GM10266 (cell line): ENCODE results near the gene TMTC2.

Source experiments
- DNase-seq: peaks from one replicate; pipeline ENCODE4 v3.0.0; 2012; ENCODE audit errors: extremely low spot score
- TF ChIP-seq, protein P1 (sequence below): IDR thresholded peaks from 2 replicates; pipeline ENCODE4 v1.5.1; 2012; ENCODE audit warnings: mild to moderate bottlenecking, low read depth; ENCODE audit not compliant: control insufficient read depth, insufficient read depth; ENCODE audit errors: missing control alignments

The TMTC2 gene

DNA sequence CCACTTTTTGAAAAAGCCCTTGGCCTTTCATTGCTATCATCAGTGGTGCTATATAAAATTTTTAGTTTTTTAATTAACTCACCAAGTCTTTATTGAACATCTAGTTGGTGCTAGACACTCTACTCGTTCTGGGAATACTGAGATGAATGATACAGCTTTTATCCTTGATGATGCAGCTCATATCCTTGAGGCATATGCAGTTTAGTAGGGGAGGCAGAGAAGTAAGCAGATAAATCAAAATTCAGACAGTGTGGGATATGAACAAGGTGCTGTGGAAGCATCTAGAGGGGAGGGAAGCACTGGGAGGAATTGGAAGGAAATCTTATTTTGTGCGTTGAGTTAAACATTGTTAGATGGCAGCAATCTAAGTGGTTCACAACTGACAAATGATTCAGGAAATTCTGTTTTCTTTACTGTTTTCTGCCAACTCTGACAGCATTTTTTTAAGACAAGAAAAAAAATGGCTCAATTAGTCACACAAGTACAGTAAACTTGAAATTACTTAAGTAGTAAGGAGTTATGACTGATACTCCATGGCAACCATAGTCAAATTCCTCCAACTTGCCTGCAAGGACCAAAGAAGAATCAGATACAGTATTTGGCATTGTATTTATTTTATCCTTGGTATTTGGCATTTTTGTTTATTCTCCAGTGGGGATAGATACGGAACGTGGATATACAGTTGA, 119.2 kb downstream of the TMTC2 start:
- TF ChIP-seq, protein P1, sequence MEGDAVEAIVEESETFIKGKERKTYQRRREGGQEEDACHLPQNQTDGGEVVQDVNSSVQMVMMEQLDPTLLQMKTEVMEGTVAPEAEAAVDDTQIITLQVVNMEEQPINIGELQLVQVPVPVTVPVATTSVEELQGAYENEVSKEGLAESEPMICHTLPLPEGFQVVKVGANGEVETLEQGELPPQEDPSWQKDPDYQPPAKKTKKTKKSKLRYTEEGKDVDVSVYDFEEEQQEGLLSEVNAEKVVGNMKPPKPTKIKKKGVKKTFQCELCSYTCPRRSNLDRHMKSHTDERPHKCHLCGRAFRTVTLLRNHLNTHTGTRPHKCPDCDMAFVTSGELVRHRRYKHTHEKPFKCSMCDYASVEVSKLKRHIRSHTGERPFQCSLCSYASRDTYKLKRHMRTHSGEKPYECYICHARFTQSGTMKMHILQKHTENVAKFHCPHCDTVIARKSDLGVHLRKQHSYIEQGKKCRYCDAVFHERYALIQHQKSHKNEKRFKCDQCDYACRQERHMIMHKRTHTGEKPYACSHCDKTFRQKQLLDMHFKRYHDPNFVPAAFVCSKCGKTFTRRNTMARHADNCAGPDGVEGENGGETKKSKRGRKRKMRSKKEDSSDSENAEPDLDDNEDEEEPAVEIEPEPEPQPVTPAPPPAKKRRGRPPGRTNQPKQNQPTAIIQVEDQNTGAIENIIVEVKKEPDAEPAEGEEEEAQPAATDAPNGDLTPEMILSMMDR, result no peak
- DNase-seq, result no peak

DNA sequence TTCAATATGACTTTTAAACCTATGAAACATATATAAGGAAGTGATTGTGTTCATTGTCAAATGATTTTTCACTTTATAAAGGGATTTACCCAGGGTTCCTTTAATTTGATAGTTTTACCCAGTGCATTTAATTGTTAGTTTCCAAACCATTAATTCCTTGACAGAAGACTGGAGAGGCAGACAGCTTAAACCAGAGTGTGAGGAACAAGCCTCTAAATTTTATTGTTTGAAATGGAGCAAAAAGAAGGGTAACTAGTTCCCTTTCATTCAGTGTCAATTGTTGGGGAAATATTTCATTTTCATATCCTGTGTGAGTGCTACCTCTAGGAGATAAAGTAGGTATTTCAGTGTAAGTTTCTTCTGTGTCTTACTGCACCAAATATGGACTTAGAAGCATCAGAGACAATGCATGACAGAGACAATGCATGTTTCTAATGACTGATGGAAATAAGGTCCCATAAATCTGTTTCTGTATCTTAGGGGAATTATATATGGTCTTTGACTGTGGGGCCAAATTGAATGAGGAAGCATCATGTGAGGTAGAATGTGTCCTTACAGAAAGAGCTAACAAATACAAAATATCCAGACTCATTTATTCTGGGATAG, 120.5 kb downstream of the TMTC2 start:
- TF ChIP-seq, protein P1, result no peak
- DNase-seq, result no peak

DNA sequence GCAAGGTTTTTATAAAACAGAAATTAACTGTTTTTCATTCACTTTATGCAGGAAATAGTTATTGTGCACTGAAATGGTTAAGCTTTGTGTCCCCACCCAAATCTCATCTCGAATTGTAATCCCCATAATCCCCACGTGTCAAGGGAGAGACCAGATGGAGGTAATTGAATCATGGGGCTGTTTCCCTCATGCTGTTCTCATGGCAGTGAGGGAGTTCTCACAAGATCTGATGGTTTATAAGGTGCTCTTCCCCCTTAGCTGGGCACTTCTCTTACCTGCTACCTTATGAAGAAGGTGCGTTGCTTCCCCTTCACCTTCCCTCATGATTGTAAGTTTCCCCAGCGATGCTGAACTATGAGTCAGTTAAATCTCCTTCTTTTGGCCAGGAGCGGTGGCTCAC, 123.9 kb downstream of the TMTC2 start:
- no peak for DNase-seq
- TF ChIP-seq, protein P1, result no peak

DNA sequence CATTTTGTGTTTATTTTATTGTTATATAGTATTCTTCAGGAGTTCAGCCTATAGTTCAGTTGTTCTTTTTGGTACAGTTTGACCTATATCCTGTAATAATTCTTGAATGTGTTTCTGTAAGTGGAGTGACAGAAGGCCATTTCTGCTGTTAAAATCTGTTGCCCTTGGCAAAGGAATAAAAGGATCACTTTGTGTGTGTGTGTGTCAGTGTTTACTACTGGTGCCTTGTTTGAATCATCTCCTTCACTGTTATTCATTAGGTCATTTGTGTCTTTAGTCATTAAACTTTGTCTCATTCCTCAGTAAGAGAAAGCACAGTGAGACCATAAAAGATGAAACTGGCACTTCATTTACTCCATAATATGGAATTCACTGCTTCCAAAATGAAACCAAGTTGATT, 130.7 kb downstream of the TMTC2 start:
- no peak for DNase-seq
- TF ChIP-seq, protein P1, result no peak

DNA sequence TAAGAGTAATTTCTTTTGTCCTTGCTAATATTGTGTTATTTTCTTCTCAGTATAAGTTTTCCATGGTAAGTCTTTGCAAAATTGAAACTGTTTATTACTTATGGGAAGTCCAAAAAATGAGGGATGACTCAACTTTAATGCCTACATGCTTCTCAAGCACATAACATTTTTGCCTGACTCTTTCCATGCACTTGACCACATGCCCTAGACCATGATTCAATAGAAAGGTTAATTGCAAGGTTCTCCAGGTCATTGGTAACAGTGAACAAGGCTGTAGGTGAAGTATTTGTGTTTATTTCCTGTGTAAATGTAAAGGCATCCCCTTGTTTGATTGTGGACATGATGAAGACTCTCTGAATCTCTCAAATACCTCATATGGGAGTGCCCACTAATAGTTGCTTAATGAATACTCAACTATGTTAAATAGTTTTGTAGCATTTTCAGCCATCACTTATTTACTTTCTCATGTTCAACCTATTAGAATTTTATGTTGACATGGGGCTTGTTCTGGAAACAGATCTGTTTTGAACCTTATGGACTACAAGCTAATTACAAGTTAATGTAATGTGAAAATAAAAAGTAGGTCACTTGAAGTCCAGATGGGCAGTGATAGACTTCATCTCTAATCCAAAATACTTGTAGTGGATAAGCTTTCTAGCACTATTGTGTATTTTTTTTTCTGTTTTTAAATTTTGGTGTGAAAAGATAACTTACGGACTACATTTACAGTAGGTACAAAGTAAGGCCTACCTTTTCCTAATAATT, 131.7 kb downstream of the TMTC2 start:
- DNase-seq, result no peak
- TF ChIP-seq, protein P1, result no peak

DNA sequence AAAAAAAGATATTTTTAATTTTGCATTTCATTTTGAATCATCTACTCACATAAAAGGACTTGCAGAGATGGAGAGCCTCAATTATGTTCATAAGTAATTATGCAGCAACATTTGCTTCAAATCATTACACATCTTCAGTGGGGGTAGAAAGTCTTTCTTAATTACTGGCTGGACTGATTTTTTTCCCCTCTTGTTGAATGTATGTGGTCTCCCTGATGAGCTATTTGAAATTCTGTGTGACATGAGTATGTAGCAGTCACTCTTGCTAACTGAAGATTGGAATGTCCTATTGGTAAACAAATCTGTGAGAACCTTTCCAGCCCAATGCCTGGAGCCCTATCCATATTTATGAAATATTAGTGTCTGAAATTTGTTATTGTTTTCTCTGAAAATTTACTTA, 139.8 kb downstream of the TMTC2 start:
- no peak for DNase-seq
- TF ChIP-seq, protein P1, result no peak

DNA sequence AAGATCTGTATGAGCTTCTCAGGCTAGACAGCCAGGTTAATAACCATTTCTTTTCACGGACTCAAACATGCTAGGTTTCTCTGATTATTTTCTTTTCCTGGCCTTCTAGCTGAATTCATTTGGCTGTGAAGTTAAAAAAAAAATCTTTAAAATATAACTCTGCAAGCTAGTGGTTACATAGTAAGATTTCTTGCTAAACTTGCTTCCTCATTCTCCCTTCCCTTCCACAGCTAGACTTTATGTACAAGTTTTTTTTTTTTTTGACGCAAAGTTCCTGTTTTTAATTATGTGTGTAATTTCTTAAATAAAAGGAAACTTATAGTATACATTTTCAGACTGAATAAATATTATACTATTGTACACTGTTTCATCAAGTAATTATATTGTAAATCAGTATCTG, 145.4 kb downstream of the TMTC2 start:
- TF ChIP-seq, protein P1, result no peak
- DNase-seq, result no peak
